HG02840 (cell line): ENCODE measurements around the gene ITPR1.

Experiments used
- ATAC-seq: cut with Tn5 transposase; IDR thresholded peaks from one replicate; pipeline ENCODE4 v1.9.1; 2021; ENCODE audit warnings: mild to moderate bottlenecking, moderate library complexity, moderate number of reproducible peaks; ENCODE audit not compliant: unreplicated experiment, low FRiP score

Gene ITPR1

GRCh38 chr3:4707324-4707723 is 214.2 kb downstream of the ITPR1 start:
- no peak for ATAC-seq

GRCh38 chr3:4708230-4708629 is 215.1 kb downstream of the ITPR1 start:
- ATAC-seq = no peak

- ATAC-seq = no peak
These were observed 216.2 kb downstream of the ITPR1 start for GRCh38 chr3:4709341-4709740.

- no peak for ATAC-seq
These were observed 217.0 kb downstream of the ITPR1 start for GRCh38 chr3:4710191-4710590.

GRCh38 chr3:4711680-4711992 is 218.5 kb downstream of the ITPR1 start:
- ATAC-seq = no peak

- ATAC-seq = no peak
These were observed 219.0 kb downstream of the ITPR1 start for GRCh38 chr3:4712109-4712508.

- ATAC-seq = no peak
These were observed 220.9 kb downstream of the ITPR1 start for GRCh38 chr3:4714045-4714444.

GRCh38 chr3:4716266-4716665 is 223.1 kb downstream of the ITPR1 start:
- no peak for ATAC-seq

GRCh38 chr3:4716706-4717362 is 223.7 kb downstream of the ITPR1 start:
- ATAC-seq = no peak

GRCh38 chr3:4717363-4717740 is 224.2 kb downstream of the ITPR1 start:
- no peak for ATAC-seq

GRCh38 chr3:4718179-4718736 is 225.1 kb downstream of the ITPR1 start:
- ATAC-seq = no peak

- no peak for ATAC-seq
These were observed 225.9 kb downstream of the ITPR1 start for GRCh38 chr3:4719046-4719501.

- no peak for ATAC-seq
These were observed 227.3 kb downstream of the ITPR1 start for GRCh38 chr3:4720316-4721075.

- no peak for ATAC-seq
These were observed 228.4 kb downstream of the ITPR1 start for GRCh38 chr3:4721511-4721911.

- ATAC-seq = no peak
These were observed 229.0 kb downstream of the ITPR1 start for GRCh38 chr3:4722103-4722502.

GRCh38 chr3:4724051-4724629 is 231.0 kb downstream of the ITPR1 start:
- no peak for ATAC-seq

- ATAC-seq = no peak
These were observed 233.4 kb downstream of the ITPR1 start for GRCh38 chr3:4726549-4726948.

- ATAC-seq = no peak
These were observed 236.2 kb downstream of the ITPR1 start for GRCh38 chr3:4729061-4729973.

- no peak for ATAC-seq
These were observed 237.6 kb downstream of the ITPR1 start for GRCh38 chr3:4730719-4731118.

GRCh38 chr3:4731543-4732111 is 238.5 kb downstream of the ITPR1 start:
- ATAC-seq = no peak
